NB4 (cell line): ENCODE measurements around the gene CCDC27.

Source experiments
- DNase-seq: peaks from one replicate; pipeline ENCODE4 v3.0.0; 2010; ENCODE audit warnings: low read depth
- H3K4me3 ChIP-seq: one replicate; pipeline ENCODE4 v1.5.1; 2011; ENCODE audit warnings: mild to moderate bottlenecking, low read depth, low read length, moderate library complexity
- MAX ChIP-seq: IDR thresholded peaks from 2 replicates; pipeline ENCODE4 v1.6.1; 2011; ENCODE audit warnings: low read depth, low read length
- MYC ChIP-seq: IDR thresholded peaks from 2 replicates; pipeline ENCODE4 v1.6.1; 2011; ENCODE audit warnings: low read depth, low read length
- POLR2A ChIP-seq: IDR thresholded peaks from 2 replicates; pipeline ENCODE4 v1.6.1; 2011; ENCODE audit warnings: mild to moderate bottlenecking; ENCODE audit not compliant: insufficient read length; ENCODE audit errors: extremely low read depth
- TF ChIP-seq, protein P1 (sequence below): IDR thresholded peaks from one replicate; pipeline ENCODE4 v1.5.1; 2012; ENCODE audit warnings: low read depth, low read length

CCDC27 gene

DNA sequence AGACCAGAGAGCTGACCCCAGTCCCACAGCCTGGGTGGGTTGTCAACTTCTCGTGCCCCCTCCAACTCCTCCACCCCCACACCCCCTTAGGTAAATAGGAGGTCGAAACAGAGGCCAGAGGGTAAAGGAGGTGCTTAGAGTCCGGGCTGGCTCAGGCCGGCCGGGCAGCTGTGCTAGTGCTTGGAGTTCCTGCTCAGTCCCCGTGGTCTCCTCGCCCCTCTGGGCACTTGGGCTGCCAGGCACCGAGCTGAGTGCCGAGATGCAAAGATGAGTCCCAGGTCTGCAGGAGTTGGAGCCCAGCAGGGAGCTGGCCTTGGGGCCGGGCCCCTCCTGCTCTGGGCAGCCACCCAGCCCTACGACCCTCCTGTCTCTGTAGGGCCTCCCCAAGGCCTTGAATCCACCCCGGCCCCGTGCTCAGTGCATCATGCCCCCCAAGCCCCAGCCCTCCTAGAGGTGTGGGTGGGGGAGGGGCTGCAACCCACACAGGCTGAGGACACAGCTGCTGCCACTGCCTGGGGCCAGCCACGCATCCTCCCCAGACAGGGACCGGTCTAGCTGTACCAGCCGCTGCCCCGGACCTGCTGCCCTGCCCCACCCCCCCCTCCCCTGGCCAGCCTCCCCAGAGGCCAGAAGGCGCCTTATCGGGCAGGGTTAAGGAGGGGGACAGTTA is 22.2 kb downstream of the CCDC27 start:
- DNase-seq: no peak
- H3K4me3 ChIP-seq: no peak overlapping the region
- no peak for TF ChIP-seq MAX
- TF ChIP-seq, protein P1, sequence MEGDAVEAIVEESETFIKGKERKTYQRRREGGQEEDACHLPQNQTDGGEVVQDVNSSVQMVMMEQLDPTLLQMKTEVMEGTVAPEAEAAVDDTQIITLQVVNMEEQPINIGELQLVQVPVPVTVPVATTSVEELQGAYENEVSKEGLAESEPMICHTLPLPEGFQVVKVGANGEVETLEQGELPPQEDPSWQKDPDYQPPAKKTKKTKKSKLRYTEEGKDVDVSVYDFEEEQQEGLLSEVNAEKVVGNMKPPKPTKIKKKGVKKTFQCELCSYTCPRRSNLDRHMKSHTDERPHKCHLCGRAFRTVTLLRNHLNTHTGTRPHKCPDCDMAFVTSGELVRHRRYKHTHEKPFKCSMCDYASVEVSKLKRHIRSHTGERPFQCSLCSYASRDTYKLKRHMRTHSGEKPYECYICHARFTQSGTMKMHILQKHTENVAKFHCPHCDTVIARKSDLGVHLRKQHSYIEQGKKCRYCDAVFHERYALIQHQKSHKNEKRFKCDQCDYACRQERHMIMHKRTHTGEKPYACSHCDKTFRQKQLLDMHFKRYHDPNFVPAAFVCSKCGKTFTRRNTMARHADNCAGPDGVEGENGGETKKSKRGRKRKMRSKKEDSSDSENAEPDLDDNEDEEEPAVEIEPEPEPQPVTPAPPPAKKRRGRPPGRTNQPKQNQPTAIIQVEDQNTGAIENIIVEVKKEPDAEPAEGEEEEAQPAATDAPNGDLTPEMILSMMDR: no peak

DNA sequence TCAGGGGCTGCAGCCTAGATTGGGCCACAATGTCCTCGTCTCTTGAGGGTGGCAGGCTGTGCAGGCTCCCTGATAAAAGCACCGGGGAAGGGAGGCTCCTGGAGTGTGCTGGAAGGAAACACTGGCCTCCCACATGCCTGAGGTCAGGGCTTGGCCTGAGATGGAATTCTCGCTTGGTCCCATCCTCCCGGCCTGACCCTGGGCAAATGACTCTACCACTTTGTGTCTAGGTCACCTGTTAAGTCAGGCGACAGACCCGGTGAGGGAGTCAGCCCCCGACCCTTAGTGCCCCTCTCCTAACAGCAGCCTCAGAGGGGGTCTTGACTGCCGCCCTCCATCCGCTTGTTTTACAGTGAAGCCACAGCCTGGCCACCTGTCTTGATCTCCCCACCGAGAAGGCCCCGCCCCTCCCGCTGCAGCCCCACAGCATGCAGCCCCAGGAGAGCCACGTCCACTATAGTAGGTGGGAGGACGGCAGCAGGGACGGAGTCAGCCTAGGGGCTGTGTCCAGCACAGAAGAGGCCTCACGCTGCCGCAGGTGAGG is 22.8 kb downstream of the CCDC27 start:
- no peak overlapping the region for H3K4me3 ChIP-seq
- TF ChIP-seq MYC (no peak), MAX (no peak), POLR2A (no peak)
- TF ChIP-seq, protein P1: no peak
- no peak for DNase-seq

- TF ChIP-seq, protein P1: peak; percentile 33
- TF ChIP-seq MYC (peak; percentile 90), POLR2A (peak; percentile 18), MAX (peak; percentile 94)
- H3K4me3 ChIP-seq: no peak overlapping the region
- peak; percentile 79 for DNase-seq
Measured at GRCh38 chr1:3775490-3776230, 23.4 kb downstream of the CCDC27 start.

DNA sequence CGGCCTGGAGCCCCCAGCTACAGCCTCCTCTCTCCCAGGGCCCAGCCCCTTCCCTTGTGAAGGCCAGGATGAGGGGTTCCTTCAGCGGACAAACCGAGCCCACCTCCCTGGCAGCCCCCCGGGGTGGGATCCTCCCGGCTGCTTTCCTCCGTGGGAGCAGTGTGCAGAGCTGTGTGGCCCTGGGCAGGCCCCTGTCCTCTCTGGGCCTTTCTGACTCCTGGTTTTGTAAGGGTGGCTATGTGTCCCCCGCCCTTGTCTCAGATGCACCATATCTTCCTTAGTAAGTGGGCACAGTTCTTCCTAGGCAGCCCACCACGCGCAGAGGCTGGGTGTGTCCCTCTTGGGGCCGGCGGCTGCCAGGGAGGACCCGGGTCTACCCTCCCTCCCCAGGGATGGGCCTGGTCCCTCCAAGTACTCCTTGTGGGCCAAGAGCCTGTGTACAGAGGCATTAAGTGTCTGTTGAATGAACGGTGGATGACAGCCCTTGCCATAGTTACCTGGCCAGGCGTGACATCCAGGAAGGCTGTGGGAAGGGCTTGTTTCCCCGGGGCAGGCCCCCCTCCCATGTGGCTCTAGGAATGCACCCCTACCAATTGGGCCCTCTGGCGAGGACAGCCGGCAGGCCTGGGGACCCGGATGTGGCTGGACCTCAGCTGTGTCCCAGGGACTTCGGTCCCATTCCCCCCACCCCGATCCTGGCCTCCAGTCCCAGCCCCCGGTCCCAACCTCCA is 24.1 kb downstream of the CCDC27 start:
- no peak overlapping the region for H3K4me3 ChIP-seq
- DNase-seq: no peak
- TF ChIP-seq, protein P1: no peak
- TF ChIP-seq MYC (no peak), POLR2A (no peak), MAX (no peak)

DNA sequence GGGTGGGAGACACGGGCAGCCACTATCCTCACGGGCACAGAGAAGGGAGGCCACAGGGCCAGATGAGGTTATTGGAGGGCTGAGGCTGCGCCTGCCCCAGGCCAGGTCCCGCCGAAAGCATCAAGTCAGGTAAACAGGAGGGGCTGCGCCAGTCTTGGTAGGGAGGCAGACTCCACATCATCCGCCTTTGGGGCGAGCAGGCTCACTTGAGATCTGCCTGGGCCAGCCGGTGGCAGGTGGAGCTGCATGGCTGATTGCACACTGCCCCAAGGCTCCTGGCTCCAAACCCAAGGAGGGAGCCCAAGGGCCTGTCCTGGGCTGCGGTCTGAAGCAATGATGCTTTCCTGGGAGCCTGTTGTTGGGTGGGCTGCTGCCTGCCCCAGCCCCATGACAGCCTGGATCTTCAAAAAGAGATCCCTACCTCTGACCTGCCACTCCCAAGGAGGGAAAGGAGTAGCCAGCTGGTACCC is 24.9 kb downstream of the CCDC27 start:
- no peak for DNase-seq
- H3K4me3 ChIP-seq: no peak overlapping the region
- TF ChIP-seq, protein P1: no peak
- TF ChIP-seq MAX (no peak), POLR2A (no peak), MYC (no peak)
